Effector memory CD8-positive, alpha-beta T cell (primary cell): ENCODE measurements around the gene ELAVL2.
A peak's percentile ranks its signal among the peaks of the same experiment; 100 is the strongest.

Source experiments
- ATAC-seq: fragments of 150-1000 bp; cut with Tn5 transposase; replicated peaks from 2 replicates; pipeline ENCODE4 v1.10.0; 2021; ENCODE audit warnings: mild to moderate bottlenecking, moderate library complexity
- DNase-seq, 3 experiments: peaks; one replicate each; pipeline ENCODE4 v3.0.0; 2021
- H3K27ac Mint-ChIP-seq, 2 donors: one replicate each; pipeline ENCODE4 v1.8.0; 2022; ENCODE audit warnings: mild to moderate bottlenecking in 2 of 2, mixed read lengths in 2 of 2, moderate library complexity in 2 of 2
- H3K27me3 Mint-ChIP-seq, 2 donors: one replicate each; pipeline ENCODE4 v1.8.0; 2022; ENCODE audit warnings: mixed read lengths in 2 of 2
- H3K36me3 Mint-ChIP-seq: one replicate; pipeline ENCODE4 v1.8.0; 2022; ENCODE audit warnings: mild to moderate bottlenecking, moderate library complexity, mixed read lengths; ENCODE audit not compliant: insufficient read depth
- H3K4me1 Mint-ChIP-seq, 2 donors: one replicate each; pipeline ENCODE4 v1.8.0; 2022; ENCODE audit warnings: low read depth in 2 of 2, mixed read lengths in 2 of 2
- H3K4me3 Mint-ChIP-seq, 2 donors: one replicate each; pipeline ENCODE4 v1.8.0; 2022; ENCODE audit warnings: mild to moderate bottlenecking in 2 of 2, mixed read lengths in 2 of 2, moderate library complexity in 2 of 2
- H3K9me3 Mint-ChIP-seq, 2 donors: one replicate each; pipeline ENCODE4 v1.8.0; 2022; ENCODE audit warnings: mixed read lengths in 2 of 2
- total RNA-seq, 9 experiments: gene quantifications; one replicate each; lab custom pipeline; 2026; lab: John Stamatoyannopoulos, UW

ELAVL2 gene
- 0 to 0.30 (median 0) reads per million in 9 experiments for total RNA-seq

DNA sequence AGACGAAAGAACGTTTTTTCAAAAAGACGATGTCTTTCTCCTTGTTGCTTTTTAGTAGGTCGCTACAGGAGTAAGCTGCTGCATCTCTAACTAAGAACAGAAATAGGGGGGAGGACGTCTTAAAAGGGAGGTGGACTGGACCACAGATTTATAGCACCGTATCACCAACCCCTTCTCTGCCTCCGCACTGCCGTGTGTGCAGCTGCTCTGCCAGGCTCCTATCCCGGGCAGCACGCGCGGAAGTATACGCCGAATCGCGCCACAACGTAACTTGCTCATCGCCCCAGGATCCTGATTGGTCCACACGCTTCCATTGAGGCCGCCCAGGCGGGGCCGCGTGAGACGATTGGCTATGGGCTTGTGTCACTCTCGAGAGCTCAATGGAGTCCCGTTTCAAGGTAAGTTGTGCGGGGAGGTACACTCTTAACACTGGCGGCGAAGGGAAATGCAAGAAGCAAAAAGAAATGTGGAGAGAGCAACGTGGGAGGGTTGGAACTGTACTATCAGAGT lies at the start of gene ELAVL2:
ELAVL2 (minus strand) TSS at position 121 of the 510 bp plus-strand sequence. CDS start 64,006 bp downstream, outside the sequence.
- DNase-seq, result no peak
- peak; percentile 44 for ATAC-seq
- Mint-ChIP-seq H3K9me3 (peaks cover 0 to 2% of the 10 kb centered on the region in 2 donors), H3K36me3 (no peaks in the 10 kb centered on the region), H3K4me1 (no peaks in the 10 kb centered on the region), H3K4me3 (no peak within 1 kb of the TSS), H3K27me3 (peaks cover 6 to 34% of the 10 kb centered on the region in 2 donors), H3K27ac (no peak within 1 kb of the TSS)

DNA sequence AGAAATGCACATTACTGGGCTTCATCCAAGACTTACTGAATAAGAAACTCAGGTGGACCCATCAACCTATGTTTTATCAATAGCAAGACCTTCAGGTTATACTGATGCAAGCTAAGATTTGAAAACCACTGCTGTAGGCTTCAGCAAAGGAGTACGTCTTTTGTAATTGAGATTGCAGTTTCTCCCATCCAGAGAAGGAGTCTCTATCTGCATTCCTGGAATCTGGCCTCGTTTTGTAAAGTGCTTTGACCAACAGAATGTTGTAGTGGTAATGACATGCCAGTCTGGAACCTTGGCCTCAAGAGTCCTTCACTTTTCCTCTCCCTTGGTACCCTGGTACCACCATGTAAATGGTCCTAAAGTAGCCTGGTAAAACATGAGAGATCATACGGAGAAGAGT lies 32.2 kb upstream of the ELAVL2 start:
- no peak for ATAC-seq
- no peaks in the 10 kb centered on the region for H3K4me1 Mint-ChIP-seq
- no peaks in the 10 kb centered on the region for H3K36me3 Mint-ChIP-seq
- H3K4me3 Mint-ChIP-seq, result no peak overlapping the region
- H3K9me3 Mint-ChIP-seq, result peaks cover 5 to 12% of the 10 kb centered on the region in 2 donors
- H3K27me3 Mint-ChIP-seq, result no peaks in the 10 kb centered on the region
- no peak for DNase-seq
- no peak overlapping the region for H3K27ac Mint-ChIP-seq

DNA sequence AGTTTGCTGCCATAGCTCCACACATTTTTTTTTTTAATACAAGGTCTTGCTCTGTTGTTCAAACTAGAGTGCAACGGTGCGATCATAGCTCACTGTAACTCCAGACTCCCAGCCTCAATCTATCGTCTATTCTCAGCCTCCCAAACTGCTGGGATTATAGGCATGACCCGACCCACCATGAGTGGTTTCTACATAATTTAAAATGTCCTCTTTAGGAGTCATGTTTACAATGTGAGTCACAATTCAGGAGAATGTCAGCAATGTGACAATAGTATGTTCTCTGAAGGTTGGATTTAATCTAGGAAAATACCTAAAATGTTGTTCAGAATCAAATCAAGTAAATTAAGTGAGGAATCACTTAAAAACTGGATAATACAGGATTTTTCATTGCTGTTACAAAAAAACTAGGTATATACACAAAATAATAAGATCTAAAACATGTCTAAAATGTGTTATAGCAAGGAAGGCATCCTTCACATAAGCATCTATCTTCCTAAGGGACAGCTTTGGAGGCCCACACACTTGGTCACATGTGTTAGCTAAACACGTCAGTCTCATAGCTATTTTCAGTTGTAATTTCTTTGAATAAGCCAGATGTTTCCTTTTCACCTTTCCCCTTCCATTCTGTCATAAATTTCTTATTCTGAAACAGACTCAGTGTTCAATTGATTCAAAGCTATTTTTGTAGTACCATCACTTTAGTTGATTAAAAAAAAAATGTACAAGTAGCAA lies 30.0 kb upstream of the ELAVL2 start:
- Mint-ChIP-seq H3K36me3 (no peaks in the 10 kb centered on the region), H3K9me3 (peaks cover 5 to 18% of the 10 kb centered on the region in 2 donors), H3K27ac (no peak overlapping the region)

DNA sequence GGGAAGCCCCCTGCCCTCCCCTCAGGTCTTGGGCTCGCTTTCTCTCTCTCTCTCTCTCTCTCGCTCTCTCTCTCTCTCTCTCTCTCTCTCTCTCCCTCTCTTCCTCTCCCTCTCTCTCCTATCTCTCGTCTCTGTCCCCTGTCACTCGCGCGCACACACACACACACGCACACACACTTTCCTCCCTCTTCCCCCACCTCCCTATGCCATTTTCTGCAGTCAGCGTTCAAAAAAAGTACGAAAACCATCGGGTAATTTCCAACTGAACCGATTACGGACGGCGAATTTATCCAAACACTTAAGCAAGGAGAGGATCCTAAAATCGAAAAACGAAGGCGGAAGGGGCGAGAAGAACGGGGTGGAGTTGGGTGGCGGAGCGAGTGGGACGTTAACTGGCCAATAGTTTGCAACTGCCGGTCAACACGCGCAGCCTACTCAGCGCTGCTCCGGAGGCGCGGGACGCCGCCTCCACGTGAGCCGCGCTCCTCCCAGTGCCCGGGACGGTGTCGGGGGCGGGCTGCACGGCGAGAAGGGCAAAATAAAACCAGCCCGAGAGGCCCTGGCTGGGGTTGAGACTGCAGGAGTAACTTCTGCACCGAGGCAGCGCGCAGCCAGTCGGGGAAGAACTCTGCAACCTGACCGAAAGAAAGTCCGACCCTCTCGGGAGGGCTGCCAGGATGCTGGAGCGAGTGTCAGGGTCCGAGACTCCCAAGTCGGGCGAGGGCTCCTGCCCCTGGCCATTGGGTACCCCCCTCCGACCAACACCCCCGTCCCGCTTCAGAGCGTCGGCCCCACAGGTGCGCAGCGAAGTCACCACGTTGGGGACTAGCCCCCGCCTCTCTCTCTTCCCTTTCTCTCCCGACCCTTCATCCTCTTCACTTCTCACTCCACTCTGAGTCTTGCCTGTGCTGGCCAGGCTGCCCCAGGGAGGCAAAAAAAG lies 24.9 kb upstream of the ELAVL2 start:
- Mint-ChIP-seq H3K36me3 (no peaks in the 10 kb centered on the region), H3K27me3 (peaks cover 0 to 24% of the 10 kb centered on the region in 2 donors), H3K4me3 (no peak overlapping the region), H3K4me1 (no peaks in the 10 kb centered on the region), H3K9me3 (peaks cover 0 to 18% of the 10 kb centered on the region in 2 donors), H3K27ac (no peak overlapping the region)
- DNase-seq (no peak), ATAC-seq (no peak)

More for the DNA sequence above, 30.0 kb upstream of the ELAVL2 start:
- H3K4me3 Mint-ChIP-seq, result no peak overlapping the region
- no peak for ATAC-seq
- DNase-seq, result no peak
- peaks cover 0 to 8% of the 10 kb centered on the region in 2 donors for H3K27me3 Mint-ChIP-seq
- H3K4me1 Mint-ChIP-seq, result no peaks in the 10 kb centered on the region

DNA sequence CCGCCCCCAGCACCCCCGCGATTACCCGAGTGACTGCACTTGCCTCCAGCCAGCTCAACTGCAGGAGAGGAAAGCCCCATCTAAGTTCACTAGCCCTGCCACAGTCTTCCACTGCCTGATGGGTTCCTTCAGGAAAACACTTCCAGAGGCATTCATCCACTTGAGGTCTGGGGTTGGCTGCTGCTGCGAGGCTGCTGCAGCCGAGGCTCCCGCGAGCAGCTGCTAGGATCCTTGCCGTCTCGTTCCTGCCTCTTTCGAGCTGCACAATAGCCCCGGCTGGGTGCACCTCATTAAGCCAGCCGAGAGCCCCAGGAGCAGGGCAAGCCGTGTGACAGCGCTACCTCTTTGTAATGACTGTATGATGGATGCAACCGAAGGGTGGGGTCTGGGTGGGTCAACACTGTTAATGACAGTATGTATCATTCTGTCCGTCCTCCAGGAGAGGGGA lies 24.2 kb upstream of the ELAVL2 start:
- no peak overlapping the region for H3K4me3 Mint-ChIP-seq
- H3K27ac Mint-ChIP-seq, result no peak overlapping the region
- DNase-seq (no peak), ATAC-seq (no peak)
- no peaks in the 10 kb centered on the region for H3K4me1 Mint-ChIP-seq
- H3K9me3 Mint-ChIP-seq, result peaks cover 0 to 18% of the 10 kb centered on the region in 2 donors
- peaks cover 0 to 24% of the 10 kb centered on the region in 2 donors for H3K27me3 Mint-ChIP-seq
- H3K36me3 Mint-ChIP-seq, result no peaks in the 10 kb centered on the region

DNA sequence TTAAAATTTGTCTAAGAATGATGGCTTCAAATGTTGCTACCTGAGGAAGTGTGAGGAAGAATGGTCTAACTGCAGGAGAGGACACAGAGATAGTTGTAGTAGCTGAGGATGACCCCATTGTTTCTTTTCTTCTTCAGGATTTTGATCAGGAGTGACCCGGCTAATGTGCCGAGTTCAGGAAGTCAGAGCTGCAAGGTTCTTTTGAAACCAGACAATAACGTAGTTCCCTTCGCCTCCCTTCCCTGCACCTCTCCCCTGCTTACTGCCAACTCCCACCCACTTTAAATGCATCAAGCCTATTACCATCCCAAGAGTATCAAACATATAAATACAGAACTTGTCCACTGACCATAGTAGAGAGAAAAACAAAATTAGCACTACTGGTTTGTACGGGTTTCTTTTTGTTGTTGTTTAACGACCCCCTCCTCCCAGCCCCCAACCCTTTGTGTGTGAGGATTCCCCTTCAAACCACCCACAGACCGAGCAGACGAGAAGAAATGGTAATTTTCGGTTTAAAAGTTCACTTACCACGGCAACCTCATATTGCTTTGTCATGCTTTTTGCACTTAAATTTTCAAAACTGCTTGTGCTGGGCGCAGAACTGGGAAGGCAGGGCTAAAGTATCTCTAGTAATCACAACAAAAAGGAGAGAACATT lies 23.5 kb upstream of the ELAVL2 start:
- DNase-seq (no peak), ATAC-seq (no peak)
- Mint-ChIP-seq H3K27ac (no peak overlapping the region), H3K9me3 (peaks cover 0 to 18% of the 10 kb centered on the region in 2 donors), H3K27me3 (peaks cover 0 to 24% of the 10 kb centered on the region in 2 donors), H3K4me1 (no peaks in the 10 kb centered on the region), H3K4me3 (no peak overlapping the region), H3K36me3 (no peaks in the 10 kb centered on the region)

DNA sequence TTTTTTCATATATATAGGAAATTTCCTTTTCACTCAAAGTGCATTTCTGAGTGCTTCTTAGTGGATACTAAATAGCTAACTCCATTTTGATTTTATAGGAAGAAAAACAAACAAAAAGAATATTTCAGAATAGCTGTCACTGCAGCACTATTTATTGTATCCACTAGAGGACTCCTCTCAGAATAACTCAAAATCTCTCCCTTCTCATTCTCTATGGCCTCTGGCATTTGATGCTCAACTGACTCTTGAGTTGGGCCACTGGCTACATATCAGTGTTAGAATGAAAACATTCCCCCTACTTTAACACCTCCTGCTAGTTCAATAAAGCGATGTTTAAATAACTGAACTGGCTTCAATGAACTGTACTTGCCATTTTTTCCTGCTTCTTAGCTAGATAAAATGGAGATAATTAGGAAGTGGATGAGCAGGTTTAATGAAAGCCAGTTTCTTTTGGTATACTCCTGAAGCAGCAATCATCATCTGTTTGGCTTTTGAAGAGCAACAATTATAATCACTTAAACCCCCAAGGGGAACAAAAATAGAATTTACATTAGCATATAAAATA lies 16.6 kb upstream of the ELAVL2 start:
- Mint-ChIP-seq H3K4me3 (no peak overlapping the region), H3K4me1 (no peaks in the 10 kb centered on the region), H3K27ac (no peak overlapping the region), H3K27me3 (no peaks in the 10 kb centered on the region), H3K9me3 (peaks cover 0 to 6% of the 10 kb centered on the region in 2 donors), H3K36me3 (no peaks in the 10 kb centered on the region)
- ATAC-seq (no peak), DNase-seq (no peak)

DNA sequence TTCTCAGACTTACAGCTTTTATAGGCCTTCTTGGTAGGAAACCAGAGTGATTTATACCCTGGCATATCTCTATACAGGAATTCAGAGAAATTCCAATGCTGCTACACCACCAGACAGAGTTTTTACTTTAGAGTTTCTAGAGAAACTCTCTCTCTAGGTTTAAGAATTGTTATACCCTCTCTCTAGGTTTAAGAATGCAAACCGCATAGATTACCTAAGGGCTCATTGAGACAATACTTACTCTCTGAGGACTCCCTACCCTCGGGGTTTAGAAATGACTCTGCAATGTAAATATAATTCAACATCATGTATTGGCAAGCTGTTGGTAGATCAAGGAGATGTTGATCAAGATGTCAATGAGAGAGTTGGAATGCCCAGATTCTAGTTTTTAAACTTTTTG lies 15.3 kb upstream of the ELAVL2 start:
- Mint-ChIP-seq H3K4me1 (no peaks in the 10 kb centered on the region), H3K27me3 (no peaks in the 10 kb centered on the region), H3K4me3 (no peak overlapping the region), H3K27ac (no peak overlapping the region), H3K9me3 (peaks cover 0 to 11% of the 10 kb centered on the region in 2 donors), H3K36me3 (no peaks in the 10 kb centered on the region)
- ATAC-seq (no peak), DNase-seq (no peak)

DNA sequence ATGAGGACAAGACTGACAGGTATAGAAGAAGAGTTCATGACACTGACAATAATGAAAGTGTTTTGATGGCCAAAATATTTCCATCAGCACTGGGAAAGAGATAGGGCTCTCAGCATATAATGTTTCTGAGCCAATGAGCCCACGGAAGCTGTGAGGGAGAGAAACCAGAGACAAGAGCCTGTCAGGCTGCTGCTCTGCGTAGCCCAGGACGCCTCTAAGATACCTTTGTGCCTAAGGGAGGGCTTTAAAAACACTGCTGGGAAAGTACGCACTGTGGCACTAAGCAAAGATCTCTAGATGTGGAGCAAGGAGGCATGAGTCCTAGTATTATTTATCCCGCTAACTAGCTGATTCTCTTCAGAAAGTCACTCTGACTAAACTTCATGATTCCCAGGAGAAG lies 11.0 kb upstream of the ELAVL2 start:
- no peak overlapping the region for H3K27ac Mint-ChIP-seq
- peaks cover 0 to 7% of the 10 kb centered on the region in 2 donors for H3K9me3 Mint-ChIP-seq
- ATAC-seq (no peak), DNase-seq (no peak)
- H3K4me1 Mint-ChIP-seq, result no peaks in the 10 kb centered on the region
- peaks cover 0 to under 1% of the 10 kb centered on the region in 2 donors for H3K27me3 Mint-ChIP-seq
- no peaks in the 10 kb centered on the region for H3K36me3 Mint-ChIP-seq
- no peak overlapping the region for H3K4me3 Mint-ChIP-seq

DNA sequence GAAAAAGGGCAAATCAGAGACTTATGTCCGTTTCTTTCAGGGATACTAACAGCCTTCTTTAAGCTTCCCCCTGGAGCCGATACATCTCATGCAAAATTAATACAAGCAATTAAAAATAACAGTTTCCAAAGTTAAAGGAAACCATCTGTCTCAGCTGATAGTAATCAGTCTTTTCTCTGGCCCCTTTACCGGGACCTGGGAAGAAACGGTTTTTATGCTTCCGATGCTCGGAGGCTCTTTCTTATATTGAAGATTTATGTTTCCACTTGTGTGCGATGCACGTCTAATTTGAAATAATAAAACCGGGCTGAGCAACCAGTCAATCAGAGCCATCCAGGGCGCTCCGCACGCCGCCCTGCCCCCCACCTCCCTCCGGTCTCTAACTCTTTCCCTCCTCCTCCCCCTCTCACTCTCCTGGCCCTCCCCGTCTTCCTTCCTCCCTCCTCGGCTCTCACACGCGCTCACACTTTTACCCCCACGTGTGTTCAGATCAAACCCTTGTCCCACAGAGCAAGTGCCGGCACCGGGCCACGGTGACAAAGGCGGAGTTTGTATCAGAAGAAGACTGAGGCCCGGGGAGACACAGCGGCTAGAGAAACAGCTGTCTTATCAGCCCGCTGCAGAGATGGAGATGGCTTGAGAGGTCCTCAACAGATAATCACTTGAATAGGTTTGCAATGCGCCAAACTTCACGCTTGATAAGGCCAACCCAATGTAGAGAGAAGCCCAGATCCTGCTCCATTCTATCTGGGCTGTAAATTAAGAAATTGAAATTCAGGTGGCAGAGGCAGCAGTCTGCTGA lies 5.1 kb upstream of the ELAVL2 start:
- H3K4me3 Mint-ChIP-seq, result peak overlapping the region in 1 of 2 donors; percentile 7
- H3K36me3 Mint-ChIP-seq, result no peaks in the 10 kb centered on the region
- DNase-seq (no peak), ATAC-seq (no peak)
- H3K27me3 Mint-ChIP-seq, result peaks cover 0 to 24% of the 10 kb centered on the region in 2 donors
- H3K9me3 Mint-ChIP-seq, result peaks cover 7 to 8% of the 10 kb centered on the region in 2 donors
- H3K27ac Mint-ChIP-seq, result no peak overlapping the region
- H3K4me1 Mint-ChIP-seq, result no peaks in the 10 kb centered on the region

DNA sequence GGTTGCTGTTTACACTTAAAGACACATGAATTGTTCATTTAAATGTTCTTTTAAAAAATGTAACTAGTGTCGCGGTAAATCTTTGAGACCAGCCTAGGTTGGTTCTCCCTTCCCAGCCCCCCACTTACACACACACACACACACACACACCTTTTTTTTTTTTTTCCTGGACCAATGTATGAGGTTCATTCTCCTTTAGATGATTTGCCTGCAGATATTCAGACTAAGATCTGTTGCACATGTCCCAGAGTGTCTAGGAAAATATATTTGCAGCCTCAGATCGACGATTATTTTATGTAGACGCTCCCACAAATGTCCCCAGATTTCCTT lies 4.4 kb upstream of the ELAVL2 start:
- no peak for DNase-seq
- no peaks in the 10 kb centered on the region for H3K4me1 Mint-ChIP-seq
- no peak for ATAC-seq
- H3K27me3 Mint-ChIP-seq, result peaks cover 0 to 24% of the 10 kb centered on the region in 2 donors
- H3K27ac Mint-ChIP-seq, result no peak overlapping the region
- H3K4me3 Mint-ChIP-seq, result no peak overlapping the region
- peaks cover 7 to 8% of the 10 kb centered on the region in 2 donors for H3K9me3 Mint-ChIP-seq
- no peaks in the 10 kb centered on the region for H3K36me3 Mint-ChIP-seq
